ENCODE data around the gene GUCY2C.

- no peak for TF ChIP-seq CTCF (IDR thresholded peaks at IDR 0.05; ENCODE audit: extremely low read depth in 1 of 2, insufficient read depth in 1 of 2, low read depth in 1 of 2, low read length in 2 of 2)
- TF ChIP-seq MAX (IDR thresholded peaks at IDR 0.05; ENCODE audit: insufficient read depth, insufficient read length) = no peak
Observed at GRCh38 chr12:14652483-14652882, 43.9 kb downstream of the GUCY2C start.

All from endothelial cell of umbilical vein (primary cell).